ENCODE results near the gene DGLUCY.

DNA sequence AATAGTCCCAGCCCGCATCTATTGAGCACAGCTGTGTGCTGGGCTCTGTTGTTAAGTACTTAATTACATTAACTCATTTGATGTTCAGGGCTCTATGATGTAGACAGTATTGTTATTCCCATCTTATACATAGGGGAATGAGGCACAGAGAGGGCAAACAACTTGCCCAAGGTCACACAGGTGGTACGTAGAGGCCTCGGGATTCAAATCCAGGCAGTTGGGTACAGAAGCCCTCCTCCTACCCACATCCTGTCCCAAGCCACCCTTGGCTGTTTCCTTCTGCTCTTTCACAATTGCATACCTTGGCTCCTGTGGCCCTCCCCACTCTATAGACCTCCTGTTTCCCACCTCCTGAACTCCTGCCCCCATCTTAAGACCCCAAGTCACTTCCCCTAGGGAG, 140.6 kb downstream of the DGLUCY start:
- TF ChIP-seq, protein P1, sequence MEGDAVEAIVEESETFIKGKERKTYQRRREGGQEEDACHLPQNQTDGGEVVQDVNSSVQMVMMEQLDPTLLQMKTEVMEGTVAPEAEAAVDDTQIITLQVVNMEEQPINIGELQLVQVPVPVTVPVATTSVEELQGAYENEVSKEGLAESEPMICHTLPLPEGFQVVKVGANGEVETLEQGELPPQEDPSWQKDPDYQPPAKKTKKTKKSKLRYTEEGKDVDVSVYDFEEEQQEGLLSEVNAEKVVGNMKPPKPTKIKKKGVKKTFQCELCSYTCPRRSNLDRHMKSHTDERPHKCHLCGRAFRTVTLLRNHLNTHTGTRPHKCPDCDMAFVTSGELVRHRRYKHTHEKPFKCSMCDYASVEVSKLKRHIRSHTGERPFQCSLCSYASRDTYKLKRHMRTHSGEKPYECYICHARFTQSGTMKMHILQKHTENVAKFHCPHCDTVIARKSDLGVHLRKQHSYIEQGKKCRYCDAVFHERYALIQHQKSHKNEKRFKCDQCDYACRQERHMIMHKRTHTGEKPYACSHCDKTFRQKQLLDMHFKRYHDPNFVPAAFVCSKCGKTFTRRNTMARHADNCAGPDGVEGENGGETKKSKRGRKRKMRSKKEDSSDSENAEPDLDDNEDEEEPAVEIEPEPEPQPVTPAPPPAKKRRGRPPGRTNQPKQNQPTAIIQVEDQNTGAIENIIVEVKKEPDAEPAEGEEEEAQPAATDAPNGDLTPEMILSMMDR (IDR thresholded peaks at IDR 0.05) = no peak
- no peak for TF ChIP-seq POLR2A (IDR thresholded peaks at IDR 0.05)

All from Peyer's patch (tissue), 4 donors.